ELF-1 (cell line): Measurements from ENCODE around the gene AUTS2.
A peak's percentile ranks its signal among the peaks of the same experiment; 100 is the strongest.

Experiments
- DNase-seq: peaks from one replicate; pipeline ENCODE4 v3.0.0-alpha.2; 2016; ENCODE audit warnings: low read depth, low spot score

AUTS2 gene

GRCh38 chr7:70455925-70456324 is 857.6 kb downstream of the AUTS2 start:
- no peak for DNase-seq

- no peak for DNase-seq
These were observed 858.4 kb downstream of the AUTS2 start for GRCh38 chr7:70456719-70457118.

GRCh38 chr7:70457482-70457881 is 859.2 kb downstream of the AUTS2 start:
- no peak for DNase-seq

- peak; percentile 70 for DNase-seq
These were observed 859.8 kb downstream of the AUTS2 start for GRCh38 chr7:70457883-70458680.

GRCh38 chr7:70458745-70459144 is 860.5 kb downstream of the AUTS2 start:
- no peak for DNase-seq

GRCh38 chr7:70459546-70459945 is 861.3 kb downstream of the AUTS2 start:
- DNase-seq = peak; percentile 66

DNA sequence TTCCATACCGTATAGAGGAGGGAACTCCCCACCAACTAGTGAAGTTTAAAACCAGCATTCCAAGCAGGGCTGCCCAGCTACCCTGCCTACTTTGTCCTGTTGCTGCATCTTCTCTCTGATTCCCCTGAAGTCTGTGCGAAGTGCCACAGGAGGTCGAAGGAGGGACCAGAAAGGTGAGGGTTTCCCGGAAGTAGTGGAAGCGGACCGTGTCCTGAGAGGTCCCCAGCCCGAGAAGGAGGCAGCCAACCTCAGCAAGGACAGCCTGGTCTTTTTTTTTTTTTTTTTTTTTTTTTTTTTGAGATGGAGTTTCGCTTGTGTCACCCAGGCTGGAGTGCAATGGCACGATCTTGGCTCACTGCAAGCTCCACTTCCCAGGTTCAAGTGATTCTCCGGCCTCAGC is 861.8 kb downstream of the AUTS2 start:
- no peak for DNase-seq

- DNase-seq = peak; percentile 65
These were observed 862.3 kb downstream of the AUTS2 start for GRCh38 chr7:70460562-70460961.

- DNase-seq = no peak
These were observed 865.2 kb downstream of the AUTS2 start for GRCh38 chr7:70463352-70463938.

- no peak for DNase-seq
These were observed 868.6 kb downstream of the AUTS2 start for GRCh38 chr7:70466725-70467364.

GRCh38 chr7:70470746-70471145 is 872.5 kb downstream of the AUTS2 start:
- no peak for DNase-seq

- DNase-seq = no peak
These were observed 874.4 kb downstream of the AUTS2 start for GRCh38 chr7:70472601-70473237.

- no peak for DNase-seq
These were observed 876.5 kb downstream of the AUTS2 start for GRCh38 chr7:70474639-70475234.

DNA sequence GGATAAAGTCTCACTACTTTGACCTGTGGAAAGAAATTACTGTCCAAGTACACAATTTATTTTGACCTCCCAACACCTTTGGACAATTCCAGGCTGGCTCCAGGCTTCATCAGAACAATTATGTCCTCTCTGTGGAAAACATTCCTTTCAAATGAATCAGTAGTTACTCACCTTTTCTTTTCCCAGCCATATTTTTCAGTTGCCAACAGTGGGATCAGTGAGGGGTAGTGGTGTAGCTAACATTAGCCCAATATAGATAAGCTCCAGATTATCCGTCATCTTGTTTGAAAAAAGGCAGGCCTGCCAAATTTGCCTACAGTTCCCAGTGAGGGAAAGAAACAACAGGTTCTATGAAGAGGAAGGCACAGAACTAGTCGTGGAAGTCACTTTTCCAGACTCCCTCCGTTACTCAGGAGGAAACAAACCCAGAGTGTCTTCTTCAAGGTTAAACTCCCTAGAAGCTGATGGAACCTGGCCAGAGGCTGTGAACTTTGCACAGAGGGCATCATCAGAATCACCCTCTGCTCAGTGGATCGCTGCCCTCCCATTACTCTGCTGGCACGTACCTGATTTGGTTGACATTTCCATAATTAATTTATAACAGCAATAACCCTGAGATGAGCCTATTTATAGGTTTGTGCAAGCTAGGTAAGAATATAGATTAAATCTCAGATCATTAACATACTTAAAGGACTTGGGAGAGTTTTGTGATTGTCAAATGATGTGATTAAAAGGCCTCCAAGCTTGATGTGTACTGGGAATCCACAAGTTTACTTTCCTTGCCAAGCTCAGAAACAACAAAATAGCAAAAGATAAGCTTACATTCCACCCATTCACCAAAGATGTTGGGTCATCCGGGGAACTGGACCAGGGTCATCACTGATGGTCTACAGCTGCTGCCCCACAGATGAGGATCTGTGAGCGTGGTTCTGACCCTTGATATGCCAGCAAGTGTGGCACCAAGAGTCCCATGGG is 879.0 kb downstream of the AUTS2 start:
- DNase-seq = no peak

DNA sequence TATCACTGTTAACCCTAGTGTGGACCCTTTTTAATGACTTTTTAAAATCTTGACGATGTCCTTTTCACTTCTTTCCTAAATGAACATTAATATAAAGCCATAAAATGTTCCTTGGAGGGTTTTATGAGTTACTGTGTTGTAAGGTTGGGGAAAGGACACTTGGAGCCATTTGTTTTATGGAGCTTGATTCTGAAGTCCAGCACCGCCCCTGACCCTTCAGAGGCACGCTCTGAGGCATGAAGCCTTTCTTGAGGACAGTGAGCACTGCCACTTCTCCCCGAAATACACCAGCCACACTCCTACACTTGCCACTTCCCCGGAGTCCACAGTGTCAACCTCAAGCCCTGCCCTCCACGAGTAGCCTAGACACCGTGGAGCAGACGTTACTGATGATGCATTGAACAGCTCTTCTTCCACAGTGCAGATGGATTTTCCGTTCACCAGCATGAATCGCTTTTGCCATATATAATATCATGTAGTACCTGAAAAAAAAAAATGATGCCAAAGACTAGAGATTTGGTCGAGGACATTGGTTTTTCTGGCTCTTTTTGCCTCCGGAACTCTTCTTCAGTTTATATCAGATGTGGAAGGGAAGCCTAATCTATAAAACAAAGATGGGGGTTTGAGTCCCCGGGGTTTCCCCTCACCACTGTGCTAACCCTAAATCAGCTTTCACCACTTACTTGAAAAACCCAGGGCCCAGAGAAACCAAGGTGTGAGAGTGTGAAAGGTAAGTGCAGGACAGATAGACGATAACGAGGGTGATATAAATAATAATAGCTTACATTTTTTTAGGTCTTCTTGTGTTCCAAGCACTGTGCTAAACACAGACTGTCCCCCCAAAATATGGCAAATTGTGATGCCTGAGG is 881.1 kb downstream of the AUTS2 start:
- DNase-seq = no peak

- peak; percentile 40 for DNase-seq
These were observed 882.8 kb downstream of the AUTS2 start for GRCh38 chr7:70480927-70481569.

DNA sequence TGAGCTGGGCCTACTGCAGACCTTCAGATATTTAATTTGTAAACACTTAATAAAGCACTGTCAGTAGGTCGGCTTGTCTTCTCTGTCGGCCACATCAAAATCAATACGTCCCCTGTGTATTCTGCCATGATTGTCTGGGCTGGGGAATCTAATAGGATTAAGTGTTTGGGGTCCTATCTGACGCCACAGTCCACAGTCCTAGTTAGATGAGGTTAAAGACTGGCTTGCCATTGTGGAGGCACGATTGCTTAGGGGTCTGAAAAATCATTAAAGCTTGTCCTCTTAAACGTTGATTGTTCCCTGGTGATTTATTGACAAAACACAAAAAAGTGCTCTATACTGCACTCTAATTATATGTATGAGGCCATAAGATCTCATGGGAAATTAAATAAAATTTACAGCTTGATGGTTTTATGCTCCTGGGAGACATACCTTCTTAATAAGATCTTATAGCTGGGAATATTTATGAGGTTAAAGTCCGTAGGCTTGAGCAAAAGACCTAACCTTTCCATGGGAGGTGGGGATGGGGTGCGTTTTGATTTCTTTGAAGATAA is 883.4 kb downstream of the AUTS2 start:
- DNase-seq = no peak

DNA sequence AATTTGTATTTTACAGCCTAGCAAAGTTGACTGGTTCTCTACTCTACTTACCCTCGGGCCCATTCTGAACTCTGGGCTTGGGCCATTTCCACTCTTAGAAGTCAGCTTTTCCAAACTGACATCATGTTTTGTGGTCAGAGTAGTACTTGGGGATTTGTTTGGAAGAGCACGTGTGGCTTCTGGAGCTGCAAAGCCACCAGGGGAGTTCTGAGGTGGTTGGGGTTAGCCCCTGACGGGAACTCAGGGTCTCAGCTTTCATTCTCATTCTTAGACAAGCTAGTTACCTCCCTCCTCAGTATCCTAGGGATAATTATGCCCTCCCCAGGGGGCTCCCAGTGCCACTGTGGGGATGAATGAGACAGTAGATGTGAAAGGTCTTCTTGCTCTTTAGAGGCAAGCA is 886.0 kb downstream of the AUTS2 start:
- DNase-seq = peak; percentile 11

DNA sequence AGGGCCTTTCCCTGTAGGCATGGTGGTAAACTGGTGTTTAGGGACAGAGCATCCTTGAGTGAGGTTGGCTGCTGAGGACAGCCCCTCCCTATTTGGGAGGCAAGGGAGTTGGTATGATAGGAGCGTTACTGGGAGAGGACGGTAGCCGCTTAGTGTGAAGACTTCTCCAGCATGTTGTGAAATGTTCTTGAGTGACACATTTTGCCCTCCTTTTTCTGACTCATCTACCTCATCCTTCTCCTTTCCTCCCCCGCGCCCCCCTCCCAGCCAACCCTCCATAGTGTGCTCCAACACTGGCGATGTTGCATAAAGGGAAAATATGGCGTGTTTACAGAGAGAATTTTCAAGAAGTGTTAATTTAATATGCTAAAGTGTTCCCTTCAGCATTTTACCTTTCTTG is 888.7 kb downstream of the AUTS2 start:
- DNase-seq = no peak
